Activated T-cell treated with anti-CD3 and anti-CD28 coated beads, Interleukin-2, amount 50 U/mL, for 1 hour (primary cell): ENCODE data around the gene CFAP91.
"Not testable (repeated sequence)": the region's sequence is repeated elsewhere in the genome, so short reads cannot be mapped to it uniquely, and the experiment has no call there.

Experiments used
- DNase-seq: peaks from one replicate; pipeline ENCODE4 v3.0.0-alpha.2; 2020

CFAP91 gene

DNA sequence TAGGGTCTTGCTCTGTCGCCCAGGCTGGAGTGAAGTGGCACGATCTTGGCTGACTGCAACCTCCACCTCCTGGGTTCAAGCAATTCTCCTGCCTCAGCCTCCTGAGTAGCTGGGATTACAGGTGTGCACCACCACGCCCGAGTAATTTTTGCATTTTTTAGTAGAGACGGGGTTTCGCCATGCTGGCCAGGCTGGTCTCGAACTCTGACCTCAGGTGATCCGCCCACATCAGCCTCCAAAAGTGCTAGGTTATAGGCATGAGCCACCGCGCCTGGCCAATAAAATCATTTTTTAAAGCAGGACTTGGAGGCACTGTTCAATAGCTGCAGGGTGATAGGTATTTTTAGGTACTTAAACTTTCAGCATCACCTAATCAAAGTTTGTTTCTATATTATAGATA lies 24.6 kb upstream of the CFAP91 start:
- not testable (repeated sequence) for DNase-seq

DNA sequence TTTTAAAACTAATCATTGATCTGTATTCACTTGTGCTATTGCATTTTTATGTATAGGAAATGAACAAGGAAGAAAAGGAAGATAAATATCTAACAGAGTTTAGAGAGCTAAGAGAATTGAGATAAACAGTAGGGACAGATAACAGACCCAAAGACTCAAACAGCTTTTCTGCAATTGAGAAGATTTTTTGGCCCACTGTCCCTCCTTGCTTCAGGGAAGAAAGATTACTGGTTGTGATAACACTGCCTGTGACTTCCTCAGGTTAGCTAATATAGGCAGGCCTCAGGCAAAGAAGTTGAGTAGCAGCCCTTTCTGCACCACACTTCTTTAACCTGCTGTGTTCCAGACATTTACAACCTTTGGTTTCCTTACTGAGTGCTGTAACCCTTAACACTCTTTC lies 22.9 kb upstream of the CFAP91 start:
- no peak for DNase-seq

DNA sequence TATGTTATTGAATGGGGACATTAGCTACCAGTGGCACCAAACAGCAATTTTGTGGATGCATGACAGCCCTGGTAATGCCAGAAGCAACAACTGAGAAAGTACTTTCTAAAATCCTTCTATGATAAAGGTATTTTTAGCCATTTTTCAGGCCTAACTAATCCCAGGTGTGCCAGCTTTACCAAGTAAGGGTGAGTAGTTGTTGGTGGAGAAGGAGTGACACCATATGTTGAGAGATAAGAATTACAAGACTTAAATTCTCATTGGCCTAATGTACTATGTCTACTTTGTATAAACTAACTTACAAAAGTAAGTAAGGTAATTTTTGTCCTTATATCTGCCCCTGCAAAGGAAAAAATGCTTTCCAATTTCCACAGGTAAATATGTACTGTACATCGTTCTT lies 21.5 kb upstream of the CFAP91 start:
- DNase-seq, result no peak

DNA sequence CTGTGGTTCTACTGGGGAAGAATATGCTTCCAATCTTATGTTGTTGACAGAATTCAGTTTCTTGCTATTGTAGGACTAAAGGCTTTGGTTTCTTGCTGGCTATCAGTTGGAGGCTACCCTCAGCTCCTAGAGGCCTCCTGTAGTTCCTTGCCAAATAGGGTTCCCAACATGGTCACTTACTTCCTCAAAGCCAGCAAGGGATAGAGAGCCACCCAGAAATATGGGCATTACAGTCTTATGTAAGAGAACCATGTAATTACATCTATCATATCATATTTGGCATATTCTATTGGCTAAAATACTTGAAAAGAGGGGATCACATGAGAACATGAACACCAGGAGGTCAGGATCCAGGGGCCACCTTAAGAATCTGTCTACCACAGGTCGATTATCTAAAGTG lies 19.4 kb upstream of the CFAP91 start:
- no peak for DNase-seq

- no peak for DNase-seq
Measured at GRCh38 chr3:119690043-119690656, 12.7 kb upstream of the CFAP91 start.

DNA sequence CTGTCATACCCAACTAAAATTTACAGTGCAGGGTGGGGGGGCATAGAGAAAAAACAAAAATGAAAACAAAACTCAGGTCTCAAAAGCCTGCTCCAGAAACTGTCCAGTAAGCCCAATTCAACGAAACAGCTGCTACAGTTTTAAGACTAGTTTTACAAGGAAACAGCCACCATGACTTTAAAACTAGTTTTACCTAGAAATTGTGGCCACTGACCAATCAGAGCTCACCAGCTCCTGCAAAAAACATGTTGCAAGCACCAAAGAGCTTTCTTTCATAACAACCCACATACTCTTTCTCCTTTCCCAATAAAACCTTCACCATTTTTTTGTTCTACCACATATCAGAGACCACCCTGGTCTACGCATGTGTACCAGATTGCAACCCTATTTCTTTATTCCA lies 7.3 kb upstream of the CFAP91 start:
- no peak for DNase-seq

- DNase-seq, result no peak
Measured at GRCh38 chr3:119697394-119697793, 5.4 kb upstream of the CFAP91 start.

GRCh38 chr3:119700269-119700919 lies 2.4 kb upstream of the CFAP91 start:
- no peak for DNase-seq

GRCh38 chr3:119700920-119701734 lies 1.7 kb upstream of the CFAP91 start:
- DNase-seq, result no peak

DNA sequence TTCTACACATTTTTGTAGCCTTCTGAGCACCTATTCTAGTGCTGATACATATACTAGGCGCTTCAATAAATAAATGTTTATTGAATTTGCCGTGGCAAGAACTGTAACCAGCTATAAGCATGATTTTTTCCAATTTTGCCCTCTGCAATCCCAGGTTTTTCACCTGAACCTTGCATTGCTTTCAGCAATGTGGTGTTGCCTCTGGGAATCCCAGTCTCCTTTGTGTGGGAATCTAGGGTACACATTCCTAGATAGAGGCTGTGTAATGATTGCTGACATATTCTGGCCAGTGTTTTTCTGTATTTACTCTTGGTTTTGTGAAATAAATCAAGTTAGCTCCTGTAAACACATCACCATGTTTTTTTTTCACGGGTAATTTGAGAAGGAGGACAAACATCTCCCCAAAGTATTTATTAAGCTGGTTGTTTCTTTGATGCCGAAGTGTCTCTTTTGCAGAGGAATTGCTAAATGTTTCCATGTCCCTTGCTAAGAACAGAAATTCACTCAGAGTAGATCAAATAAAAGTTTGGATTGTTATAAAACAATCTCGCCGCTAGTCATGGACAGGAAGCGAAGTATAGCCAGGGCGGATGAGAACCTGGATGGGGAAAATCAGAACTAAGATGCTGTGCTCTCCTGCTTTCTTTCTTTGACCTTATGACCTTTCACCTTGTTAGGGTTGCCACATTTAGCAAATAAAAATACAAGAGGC lies 1.2 kb downstream of the CFAP91 start:
- DNase-seq, result no peak

- DNase-seq, result no peak
Measured at GRCh38 chr3:119715105-119715504, 12.3 kb downstream of the CFAP91 start.

DNA sequence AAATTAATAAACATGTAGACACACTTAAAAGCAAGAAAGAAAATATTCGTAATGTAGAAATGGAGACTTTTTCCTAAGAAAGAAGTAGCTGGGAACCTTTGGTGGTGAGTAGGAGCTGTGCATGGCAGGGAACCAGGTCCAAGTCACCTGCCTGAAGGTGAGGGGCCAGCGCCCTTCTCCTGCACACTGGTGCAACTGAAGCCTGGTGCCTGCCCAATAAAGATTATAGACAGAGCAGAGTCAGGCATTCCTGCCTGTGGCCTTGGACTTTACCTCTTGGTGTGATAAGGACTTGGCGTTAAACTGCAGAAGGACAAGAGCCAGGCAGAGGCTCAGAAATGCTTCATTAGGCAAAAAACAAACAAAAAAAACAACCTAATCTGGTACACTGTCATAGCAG lies 14.2 kb downstream of the CFAP91 start:
- DNase-seq, result no peak

- no peak for DNase-seq
Measured at GRCh38 chr3:119717520-119717919, 14.7 kb downstream of the CFAP91 start.

- no peak for DNase-seq
Measured at GRCh38 chr3:119723022-119723421, 20.2 kb downstream of the CFAP91 start.

- DNase-seq, result no peak
Measured at GRCh38 chr3:119726909-119727308, 24.1 kb downstream of the CFAP91 start.

DNA sequence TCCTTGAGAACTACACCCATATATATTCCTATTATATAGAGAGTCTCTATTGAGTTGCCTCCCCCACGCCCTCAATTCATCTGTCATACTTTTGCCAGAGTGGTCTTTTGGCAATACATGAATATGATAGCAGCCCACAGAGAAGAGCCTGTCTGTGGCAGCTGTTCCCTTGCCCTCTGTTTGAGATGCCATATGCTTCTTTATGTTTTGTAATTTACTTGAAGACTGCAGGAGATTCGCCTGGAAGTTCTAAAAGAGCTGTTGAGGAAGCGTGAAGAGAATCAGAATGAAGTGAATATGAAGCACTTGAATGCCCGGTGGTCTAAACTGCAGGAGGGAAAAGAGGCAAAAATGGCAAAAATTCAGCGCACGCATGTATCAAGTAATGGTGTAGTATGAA lies 27.2 kb downstream of the CFAP91 start:
- DNase-seq, result no peak

DNA sequence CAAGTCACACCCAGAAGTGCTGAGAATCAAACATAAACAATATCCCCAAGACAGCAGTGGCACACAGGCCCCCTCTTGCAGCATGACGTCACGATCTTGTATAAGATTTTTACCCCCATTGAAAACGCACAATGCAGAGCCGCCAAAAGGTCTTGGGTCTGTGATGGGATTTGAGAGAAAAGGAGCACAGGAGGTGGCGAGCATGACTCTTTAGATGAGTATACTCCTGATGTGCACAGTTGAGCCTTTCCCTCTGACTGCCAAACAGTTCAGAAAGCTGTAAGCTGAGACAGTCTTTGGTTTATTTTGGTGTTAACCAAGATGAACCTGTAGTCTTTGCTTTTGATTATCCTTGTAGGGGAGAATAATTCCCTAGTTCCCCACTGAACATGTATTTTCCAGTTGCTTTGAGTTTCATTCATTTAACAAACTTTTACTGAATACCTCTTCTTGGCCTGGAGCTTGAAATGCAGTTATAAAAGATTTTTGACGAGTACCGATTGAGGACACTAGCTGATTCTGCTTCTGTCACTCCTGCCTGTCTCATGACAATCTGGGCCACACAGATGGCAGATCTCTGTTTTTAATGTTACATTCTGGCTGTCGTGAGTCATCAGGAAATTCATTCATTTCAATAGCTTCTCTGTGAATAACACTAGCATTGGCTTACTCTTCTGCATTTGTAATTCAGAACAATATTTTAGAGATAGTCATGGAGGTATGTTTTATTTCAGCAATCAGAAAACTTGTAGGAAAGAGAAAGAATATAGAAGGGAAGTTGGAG lies 28.9 kb downstream of the CFAP91 start:
- no peak for DNase-seq

GRCh38 chr3:119733812-119734211 lies 31.0 kb downstream of the CFAP91 start:
- DNase-seq, result no peak

- DNase-seq, result no peak
Measured at GRCh38 chr3:119738741-119739140, 35.9 kb downstream of the CFAP91 start.

DNA sequence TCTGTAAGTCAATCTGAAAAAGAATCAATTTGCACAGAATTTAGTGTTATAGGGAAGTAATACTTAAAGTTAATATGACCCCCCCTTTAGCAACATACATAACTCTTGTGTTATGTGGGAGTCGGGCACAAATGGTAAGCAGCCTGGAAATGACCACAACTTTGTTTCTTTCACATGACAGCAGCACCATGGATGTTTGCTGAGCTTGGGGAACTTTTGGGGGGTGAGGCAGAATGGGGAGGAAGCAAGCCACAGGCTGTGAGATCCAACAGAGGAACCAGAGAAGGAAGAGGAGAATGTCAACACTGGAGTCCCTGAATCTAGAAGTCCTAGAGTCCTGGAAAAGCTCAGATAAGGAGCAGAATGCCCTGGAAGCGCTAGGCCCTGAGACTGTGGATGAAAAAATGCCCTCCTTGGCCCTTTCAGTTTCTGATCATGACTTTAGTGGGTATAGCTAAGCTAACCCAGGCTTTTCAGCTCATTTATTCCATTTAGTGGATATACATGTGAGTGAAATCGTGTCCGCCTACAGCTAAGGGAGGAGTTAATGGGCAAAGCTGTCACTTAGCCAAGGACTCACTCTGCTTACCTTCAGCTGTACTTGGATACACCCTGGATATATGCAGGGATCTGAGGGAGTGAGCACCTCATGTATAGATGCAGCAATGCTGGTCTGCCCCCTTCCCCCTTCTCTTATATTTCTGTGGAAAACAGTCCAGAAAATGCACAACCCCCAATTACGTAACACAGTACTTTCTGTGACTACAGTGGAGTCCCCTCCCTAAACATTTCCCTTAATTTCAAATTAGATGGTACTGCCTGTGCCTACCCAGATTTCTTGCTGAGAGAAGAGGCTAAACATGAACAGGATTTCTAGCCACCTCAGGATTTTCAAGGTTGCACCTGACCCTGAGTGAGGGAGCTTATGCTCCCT lies 39.1 kb downstream of the CFAP91 start:
- DNase-seq, result no peak

GRCh38 chr3:119743921-119744320 lies 41.1 kb downstream of the CFAP91 start:
- no peak for DNase-seq

GRCh38 chr3:119745942-119746341 lies 43.1 kb downstream of the CFAP91 start:
- no peak for DNase-seq
